SK-N-MC (cell line): ENCODE results near the gene C10orf62.

Experiments used
- EZH2 ChIP-seq: fragments of 200-600 bp; sonication (generic); IDR thresholded peaks from one replicate; pipeline ENCODE4 v1.6.1; 2017; ENCODE audit warnings: antibody characterized with exemption
- FOXP2 ChIP-seq: optimal IDR thresholded peaks from 2 replicates; pipeline ENCODE3; 2011; ENCODE audit warnings: mild to moderate bottlenecking, moderate library complexity; ENCODE audit not compliant: insufficient read depth; ENCODE audit errors: extremely low read length, control extremely low read depth
- POLR2AphosphoS5 ChIP-seq: IDR thresholded peaks from 2 replicates; pipeline ENCODE4 v1.6.1; 2012; ENCODE audit warnings: mild to moderate bottlenecking, low read depth, low read length, borderline replicate concordance

DNA sequence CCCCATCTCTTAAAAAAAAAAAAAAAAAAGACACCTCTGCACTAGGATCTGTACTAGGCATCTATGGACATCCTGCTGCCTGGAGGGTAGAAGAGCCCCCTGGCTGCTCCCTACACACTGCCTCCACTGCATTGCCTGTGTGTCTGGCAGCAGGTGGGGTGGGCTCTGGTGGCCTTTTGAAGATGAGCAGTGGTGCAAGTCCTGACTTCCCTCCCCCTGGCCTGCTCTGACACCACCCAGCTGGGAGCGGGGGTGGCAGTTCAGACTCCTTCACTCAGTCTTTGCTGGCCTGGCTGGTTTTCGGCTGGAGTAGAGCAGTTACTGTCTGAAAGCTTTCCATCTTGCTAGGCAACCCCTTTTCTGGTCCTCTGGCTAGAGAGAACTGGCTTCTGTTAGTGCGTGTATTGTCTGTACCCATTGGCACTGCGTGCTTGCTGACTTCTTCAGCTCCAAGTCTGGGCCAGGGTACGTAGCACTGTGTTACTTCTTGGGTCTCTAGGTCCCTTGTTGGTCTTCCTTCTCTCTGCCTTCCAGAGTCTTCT, 17.6 kb downstream of the C10orf62 start:
- no peak for TF ChIP-seq EZH2
- TF ChIP-seq POLR2AphosphoS5: no peak
- TF ChIP-seq FOXP2: no peak
